ENCODE results near the gene FMNL2.

Gene FMNL2

GRCh38 chr2:152560873-152561595, 226.1 kb downstream of the FMNL2 start:
- DNase-seq, result no peak

- DNase-seq, result no peak
Observed at GRCh38 chr2:152562198-152562884, 227.4 kb downstream of the FMNL2 start.

GRCh38 chr2:152563764-152564163, 228.8 kb downstream of the FMNL2 start:
- no peak for DNase-seq

- no peak for DNase-seq
Observed at GRCh38 chr2:152564754-152565551, 230.0 kb downstream of the FMNL2 start.

GRCh38 chr2:152565884-152566727, 231.1 kb downstream of the FMNL2 start:
- DNase-seq, result no peak

GRCh38 chr2:152566728-152567069, 231.7 kb downstream of the FMNL2 start:
- DNase-seq, result no peak

GRCh38 chr2:152568531-152568930, 233.6 kb downstream of the FMNL2 start:
- no peak for DNase-seq

GRCh38 chr2:152569186-152569585, 234.2 kb downstream of the FMNL2 start:
- DNase-seq, result no peak

GRCh38 chr2:152571048-152571766, 236.2 kb downstream of the FMNL2 start:
- no peak for DNase-seq

GRCh38 chr2:152572031-152572430, 237.1 kb downstream of the FMNL2 start:
- no peak for DNase-seq

GRCh38 chr2:152573168-152573567, 238.2 kb downstream of the FMNL2 start:
- DNase-seq, result no peak

GRCh38 chr2:152577579-152577978, 242.6 kb downstream of the FMNL2 start:
- no peak for DNase-seq

GRCh38 chr2:152578573-152578972, 243.6 kb downstream of the FMNL2 start:
- DNase-seq, result no peak

- no peak for DNase-seq
Observed at GRCh38 chr2:152580714-152581113, 245.7 kb downstream of the FMNL2 start.

- DNase-seq, result peak; percentile 11
Observed at GRCh38 chr2:152581360-152581759, 246.4 kb downstream of the FMNL2 start.

GRCh38 chr2:152582081-152582480, 247.1 kb downstream of the FMNL2 start:
- DNase-seq, result no peak

GRCh38 chr2:152583512-152584229, 248.7 kb downstream of the FMNL2 start:
- no peak for DNase-seq

GRCh38 chr2:152584301-152584700, 249.3 kb downstream of the FMNL2 start:
- no peak for DNase-seq

- DNase-seq, result no peak
Observed at GRCh38 chr2:152585830-152586484, 251.0 kb downstream of the FMNL2 start.

- no peak for DNase-seq
Observed at GRCh38 chr2:152587187-152587947, 252.4 kb downstream of the FMNL2 start.

Data from NCI-H1048 (cell line).